ENCODE results near the gene ERBB3. TPM values are rescaled to one million over a fixed set of nuclear protein-coding genes. Genes with fewer than 3 reads are reported as not detected.

ERBB3 gene
- total RNA-seq, 1 experiment from 2014 or later: 56.5 TPM

DNA sequence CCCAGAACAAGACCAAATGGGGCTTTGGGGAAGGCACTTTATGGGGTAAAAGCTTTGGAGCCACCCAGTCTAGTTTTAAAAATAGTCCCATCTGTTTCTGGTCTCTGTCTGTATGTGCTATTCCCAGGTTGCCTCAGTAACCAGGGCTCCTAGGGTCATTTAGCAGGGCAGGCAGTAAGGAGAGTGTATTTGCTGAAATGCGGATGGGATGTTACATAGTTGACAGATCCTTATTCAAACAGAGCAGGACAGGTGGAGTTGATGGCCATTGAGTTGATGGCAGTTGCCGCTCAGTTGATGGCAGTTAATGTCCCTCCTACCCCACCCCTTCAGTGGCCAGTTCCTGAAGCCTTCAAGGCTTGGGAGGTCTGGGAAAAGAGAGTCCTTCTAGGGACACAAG is 42.7 kb downstream of the ERBB3 start:
- H3K36me3 Mint-ChIP-seq (ENCODE audit: insufficient read depth in 1 of 3, low read depth in 3 of 3): peaks cover 15 to 31% (median 25%) of the 10 kb centered on the region in 3 experiments
- WGBS (ENCODE audit: extremely low coverage, insufficient read length, low lambda C conversion rate): no CpG with 5 or more reads among the region's 2 CpGs
- no peak overlapping the region for H2BK5ac ChIP-seq (ENCODE audit: insufficient read length, low read length)

More for the DNA sequence above, 42.7 kb downstream of the ERBB3 start:
- H3K4me3 Mint-ChIP-seq: no peak overlapping the region
- Histone ChIP-seq H2AFZ (ENCODE audit: low read length) (no peak overlapping the region), H4K5ac (ENCODE audit: insufficient read length, low read depth, low read length) (no peak overlapping the region), H3K4me2 (ENCODE audit: insufficient read depth, insufficient read length, low read length) (no peak overlapping the region), H3K4ac (ENCODE audit: low read depth, low read length) (no peak overlapping the region), H2BK120ac (ENCODE audit: low read depth, low read length, poor library complexity, severe bottlenecking) (no peak overlapping the region), H3T11ph (ENCODE audit: low read length) (no peak overlapping the region), H3K4me1 (ENCODE audit: insufficient read depth, low read length) (no peaks in the 10 kb centered on the region; the same call in 1 of the 2 replicates), H4K20me1 (ENCODE audit: control insufficient read depth, insufficient read depth, insufficient read length) (no peaks in the 10 kb centered on the region), H3K23me2 (ENCODE audit: insufficient read length, low read depth, low read length, poor library complexity, severe bottlenecking) (peaks cover 11% of the 10 kb centered on the region), H3K27me3 (ENCODE audit: insufficient read depth, low read length) (no peaks in the 10 kb centered on the region), H3K79me1 (ENCODE audit: insufficient read depth, low read depth, low read length, poor library complexity, severe bottlenecking) (no peaks in the 10 kb centered on the region), H3K23ac (ENCODE audit: insufficient read length, low read depth, low read length) (no peak overlapping the region), H3K56ac (ENCODE audit: insufficient read length, low read depth, low read length) (no peak overlapping the region), H4K8ac (replicated peaks; ENCODE audit: insufficient read length, low read depth, low read length) (no peak overlapping the region), H3K18ac (ENCODE audit: insufficient read length, low read depth, low read length) (no peak overlapping the region), H3K27ac (ENCODE audit: insufficient read length, low read depth, low read length) (no peak overlapping the region), H3K9me3 (ENCODE audit: control insufficient read depth, low read depth, low read length) (no peaks in the 10 kb centered on the region), H2BK20ac (ENCODE audit: low read depth, low read length, poor library complexity, severe bottlenecking) (no peak overlapping the region), H4K91ac (ENCODE audit: insufficient read length, low read depth, low read length) (no peak overlapping the region), H2BK12ac (ENCODE audit: insufficient read length, low read depth, low read length) (no peak overlapping the region), H3K79me2 (ENCODE audit: insufficient read depth, low read length) (no peaks in the 10 kb centered on the region), H2AK5ac (ENCODE audit: insufficient read length, low read length) (no peak overlapping the region), H3K9ac (ENCODE audit: extremely low read depth, insufficient read length, low read length) (no peak overlapping the region), H2BK15ac (ENCODE audit: low read depth, low read length) (no peak overlapping the region), H3K14ac (ENCODE audit: insufficient read depth, low read length) (no peak overlapping the region)
- H3K27ac Mint-ChIP-seq: no peak overlapping the region
- H3K9me3 Mint-ChIP-seq: peaks cover 0 to 3% of the 10 kb centered on the region in 2 experiments; a peak in 2 of 5 replicates
- H3K27me3 Mint-ChIP-seq (ENCODE audit: low read depth): peaks cover 2% of the 10 kb centered on the region; the same call in 1 of the 2 replicates
- peaks cover 36% of the 10 kb centered on the region in 2 experiments for H3K4me1 Mint-ChIP-seq
- TF ChIP-seq, protein P1, sequence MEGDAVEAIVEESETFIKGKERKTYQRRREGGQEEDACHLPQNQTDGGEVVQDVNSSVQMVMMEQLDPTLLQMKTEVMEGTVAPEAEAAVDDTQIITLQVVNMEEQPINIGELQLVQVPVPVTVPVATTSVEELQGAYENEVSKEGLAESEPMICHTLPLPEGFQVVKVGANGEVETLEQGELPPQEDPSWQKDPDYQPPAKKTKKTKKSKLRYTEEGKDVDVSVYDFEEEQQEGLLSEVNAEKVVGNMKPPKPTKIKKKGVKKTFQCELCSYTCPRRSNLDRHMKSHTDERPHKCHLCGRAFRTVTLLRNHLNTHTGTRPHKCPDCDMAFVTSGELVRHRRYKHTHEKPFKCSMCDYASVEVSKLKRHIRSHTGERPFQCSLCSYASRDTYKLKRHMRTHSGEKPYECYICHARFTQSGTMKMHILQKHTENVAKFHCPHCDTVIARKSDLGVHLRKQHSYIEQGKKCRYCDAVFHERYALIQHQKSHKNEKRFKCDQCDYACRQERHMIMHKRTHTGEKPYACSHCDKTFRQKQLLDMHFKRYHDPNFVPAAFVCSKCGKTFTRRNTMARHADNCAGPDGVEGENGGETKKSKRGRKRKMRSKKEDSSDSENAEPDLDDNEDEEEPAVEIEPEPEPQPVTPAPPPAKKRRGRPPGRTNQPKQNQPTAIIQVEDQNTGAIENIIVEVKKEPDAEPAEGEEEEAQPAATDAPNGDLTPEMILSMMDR (conservative IDR thresholded peaks at IDR 0.05): no peak
- DNase-seq: no peak
